K562 (cell line): ENCODE measurements around the gene RASL11A.

Experiments used
- HDAC1 ChIP-seq, 2 experiments: fragments of 450-650 bp; IDR thresholded peaks; 2 replicates each; pipeline ENCODE4 v1.6.1; 2016 to 2017; ENCODE audit warnings: inconsistent platforms in 1 of 2, mild to moderate bottlenecking in 1 of 2, moderate library complexity in 1 of 2
- TF ChIP-seq, protein P1 (sequence below): sonication (generic); formaldehyde crosslinking; IDR thresholded peaks from 2 replicates; pipeline ENCODE4 v1.8.0; 2022; ENCODE audit warnings: missing genetic modification reagents, mild to moderate bottlenecking, borderline replicate concordance

GRCh38 chr13:27259831-27260230 lies 10.8 kb upstream of the RASL11A start:
- TF ChIP-seq, protein P1, sequence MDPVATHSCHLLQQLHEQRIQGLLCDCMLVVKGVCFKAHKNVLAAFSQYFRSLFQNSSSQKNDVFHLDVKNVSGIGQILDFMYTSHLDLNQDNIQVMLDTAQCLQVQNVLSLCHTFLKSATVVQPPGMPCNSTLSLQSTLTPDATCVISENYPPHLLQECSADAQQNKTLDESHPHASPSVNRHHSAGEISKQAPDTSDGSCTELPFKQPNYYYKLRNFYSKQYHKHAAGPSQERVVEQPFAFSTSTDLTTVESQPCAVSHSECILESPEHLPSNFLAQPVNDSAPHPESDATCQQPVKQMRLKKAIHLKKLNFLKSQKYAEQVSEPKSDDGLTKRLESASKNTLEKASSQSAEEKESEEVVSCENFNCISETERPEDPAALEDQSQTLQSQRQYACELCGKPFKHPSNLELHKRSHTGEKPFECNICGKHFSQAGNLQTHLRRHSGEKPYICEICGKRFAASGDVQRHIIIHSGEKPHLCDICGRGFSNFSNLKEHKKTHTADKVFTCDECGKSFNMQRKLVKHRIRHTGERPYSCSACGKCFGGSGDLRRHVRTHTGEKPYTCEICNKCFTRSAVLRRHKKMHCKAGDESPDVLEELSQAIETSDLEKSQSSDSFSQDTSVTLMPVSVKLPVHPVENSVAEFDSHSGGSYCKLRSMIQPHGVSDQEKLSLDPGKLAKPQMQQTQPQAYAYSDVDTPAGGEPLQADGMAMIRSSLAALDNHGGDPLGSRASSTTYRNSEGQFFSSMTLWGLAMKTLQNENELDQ (CRISPR knock-in tag), result no peak
- TF ChIP-seq HDAC1 (IDR thresholded peaks at IDR 0.05), result no peak
